Activated CD4-positive, alpha-beta T cell treated with anti-CD3 and anti-CD28 coated beads, Interleukin-2, amount 50 U/mL, for 4 hours (primary cell): ENCODE measurements around the gene MAN2B1.
A peak's percentile ranks its signal among the peaks of the same experiment; 100 is the strongest.
"Not testable (repeated sequence)": the region's sequence is repeated elsewhere in the genome, so short reads cannot be mapped to it uniquely, and the experiment has no call there.

Source experiments
- DNase-seq, 2 experiments: peaks; one replicate each; pipeline ENCODE4 v3.0.0-alpha.2; 2020

Gene MAN2B1

DNA sequence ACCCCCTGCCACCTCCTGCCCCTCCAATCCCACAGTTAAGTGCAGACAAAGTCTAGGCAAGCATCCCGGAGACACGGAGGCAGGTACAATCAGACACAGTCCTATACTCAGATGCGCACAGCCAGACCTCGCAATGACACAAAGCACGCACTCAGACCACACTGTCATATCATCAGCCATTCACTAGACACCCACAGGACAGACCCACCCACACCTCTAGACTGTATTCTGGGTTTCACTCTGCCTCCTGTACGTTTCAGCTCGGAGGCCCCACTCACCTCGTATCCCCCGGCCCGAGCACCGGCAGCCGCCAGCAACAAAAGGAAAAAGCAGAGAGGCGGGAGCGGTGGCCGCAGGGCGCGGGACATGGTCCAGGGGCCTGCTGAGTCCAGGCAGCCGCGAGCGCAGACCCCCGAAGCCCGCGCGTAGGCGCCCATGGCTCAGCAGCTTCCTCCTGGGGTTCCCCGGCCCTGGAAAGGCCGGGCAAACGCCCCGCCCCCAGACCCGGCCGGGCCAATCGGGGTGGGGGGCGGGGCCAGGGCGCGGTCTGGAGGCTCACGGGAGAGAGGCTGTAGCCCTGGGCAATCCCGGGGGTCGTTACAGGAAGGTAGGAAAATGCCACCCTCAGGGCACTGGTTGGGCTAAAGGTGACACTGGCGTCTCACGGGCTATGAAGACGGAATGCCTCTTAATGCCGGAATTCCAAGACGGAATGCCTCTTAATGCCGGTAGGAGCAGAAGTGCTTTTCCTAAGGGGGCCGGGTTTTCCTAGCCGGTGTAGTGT lies at the start of gene MAN2B1, which contains the start of gene WDR83:
TSS of gene MAN2B1 (minus strand) at position 478 of the 784 bp plus-strand sequence. CDS start at position 437, 41 bp downstream.
TSS of gene WDR83 (plus strand) at position 543 of the 784 bp plus-strand sequence. CDS start 2,984 bp downstream, outside the sequence.
- peak; percentile 72 to 75 for DNase-seq

GRCh38 chr19:12715929-12716328 lies 49.4 kb upstream of the MAN2B1 start:
- DNase-seq = no peak

DNA sequence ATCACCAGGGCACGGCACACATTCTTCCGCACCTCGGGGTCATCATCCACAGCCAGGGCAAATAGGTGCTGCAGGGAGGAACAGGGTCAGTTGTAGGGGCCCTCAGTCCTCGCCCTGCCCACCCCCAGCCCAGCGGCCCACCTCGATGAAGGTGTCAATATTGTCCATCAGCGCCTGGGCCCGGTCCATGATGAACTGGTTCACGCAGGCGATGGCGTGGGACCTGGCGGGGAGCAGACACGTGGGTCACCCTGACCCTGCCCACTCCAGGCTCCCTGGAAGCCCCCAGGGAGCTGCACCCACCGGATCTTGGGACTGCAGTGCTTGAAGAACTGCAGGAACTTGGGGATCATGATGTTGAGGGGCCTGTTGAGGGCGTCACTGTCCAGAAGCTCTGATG lies 48.6 kb upstream of the MAN2B1 start:
- no peak for DNase-seq

DNA sequence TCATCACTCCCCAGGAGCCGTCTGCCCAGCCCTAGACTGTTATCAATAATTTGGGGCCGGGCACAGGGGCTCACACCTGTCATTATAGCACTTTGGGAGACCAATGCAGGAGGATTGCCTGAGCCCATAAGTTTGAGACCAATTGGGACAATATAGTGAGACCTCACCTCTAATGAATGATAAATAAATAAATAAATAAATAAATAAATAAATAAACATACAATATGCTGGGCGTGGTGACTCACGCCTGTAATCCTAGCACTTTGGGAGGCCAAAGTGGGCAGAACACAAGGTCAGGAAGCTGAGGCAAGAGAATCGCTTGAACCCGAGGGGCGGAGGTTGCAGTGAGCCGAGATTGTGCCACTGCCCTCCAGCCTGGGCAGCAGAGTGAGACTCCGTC lies 46.8 kb upstream of the MAN2B1 start:
- not testable (repeated sequence) for DNase-seq

DNA sequence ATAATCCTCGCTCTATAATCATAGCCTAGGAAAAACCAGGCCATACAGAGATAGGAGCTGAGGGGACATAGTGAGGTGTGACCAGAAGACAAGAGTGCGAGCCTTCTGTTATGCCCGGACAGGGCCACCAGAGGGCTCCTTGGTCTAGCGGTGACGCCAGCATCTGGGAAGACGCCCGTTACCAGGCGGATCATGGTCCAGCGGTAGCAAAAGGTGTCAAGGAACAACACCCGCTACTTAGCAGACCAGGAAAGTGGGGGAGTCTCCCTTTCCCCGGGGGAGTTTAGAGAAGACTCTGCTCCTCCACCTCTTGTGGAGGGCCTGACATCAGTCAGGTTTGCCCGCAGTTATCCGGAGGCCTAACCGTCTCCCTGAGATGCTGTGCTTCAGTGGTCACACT lies 45.5 kb upstream of the MAN2B1 start:
- not testable (repeated sequence) for DNase-seq

DNA sequence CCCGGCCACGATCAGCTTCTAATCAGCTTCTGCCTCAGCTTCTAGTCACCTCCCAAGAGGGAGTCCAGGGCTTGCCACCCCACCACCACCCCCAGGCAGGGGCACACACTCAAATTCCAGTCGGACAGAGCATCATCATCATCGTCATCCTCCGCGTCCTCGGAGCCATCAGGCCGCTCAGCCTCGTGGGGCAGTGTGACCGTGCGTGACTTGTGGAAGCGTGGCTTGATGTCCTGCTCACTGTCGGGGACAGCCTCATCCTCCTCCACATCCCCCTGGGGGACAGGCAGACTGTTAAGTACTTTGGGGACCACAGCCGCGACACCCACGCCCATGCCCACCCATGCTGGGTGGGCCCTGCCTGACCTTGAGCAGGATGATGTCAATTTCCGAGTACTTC lies 44.6 kb upstream of the MAN2B1 start:
- DNase-seq = no peak

GRCh38 chr19:12708641-12709040 lies 42.1 kb upstream of the MAN2B1 start:
- no peak for DNase-seq

- DNase-seq = no peak
Observed at GRCh38 chr19:12706332-12706718, 39.8 kb upstream of the MAN2B1 start.

- DNase-seq = no peak
Observed at GRCh38 chr19:12705654-12706331, 39.3 kb upstream of the MAN2B1 start.

- no peak for DNase-seq
Observed at GRCh38 chr19:12705169-12705568, 38.6 kb upstream of the MAN2B1 start.

DNA sequence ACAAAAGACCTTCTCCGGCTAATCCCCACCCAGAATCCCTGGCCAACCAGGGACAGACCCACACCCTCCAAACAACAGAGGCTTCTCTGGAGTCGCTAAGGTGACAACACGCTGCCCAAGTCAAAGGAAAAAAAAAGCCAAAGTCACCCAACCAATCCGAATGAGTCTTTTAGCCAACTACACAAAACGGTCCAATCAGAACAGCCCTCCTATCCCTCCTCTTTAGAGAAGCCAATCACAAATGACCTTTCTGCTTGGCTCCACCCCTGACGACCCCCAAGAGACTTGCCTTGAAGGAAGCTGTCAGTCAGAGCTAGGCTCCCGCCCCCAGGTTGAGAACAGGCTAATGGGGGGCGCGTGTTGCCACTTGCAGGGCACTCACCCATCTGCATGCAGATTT lies 36.5 kb upstream of the MAN2B1 start:
- no peak for DNase-seq

DNA sequence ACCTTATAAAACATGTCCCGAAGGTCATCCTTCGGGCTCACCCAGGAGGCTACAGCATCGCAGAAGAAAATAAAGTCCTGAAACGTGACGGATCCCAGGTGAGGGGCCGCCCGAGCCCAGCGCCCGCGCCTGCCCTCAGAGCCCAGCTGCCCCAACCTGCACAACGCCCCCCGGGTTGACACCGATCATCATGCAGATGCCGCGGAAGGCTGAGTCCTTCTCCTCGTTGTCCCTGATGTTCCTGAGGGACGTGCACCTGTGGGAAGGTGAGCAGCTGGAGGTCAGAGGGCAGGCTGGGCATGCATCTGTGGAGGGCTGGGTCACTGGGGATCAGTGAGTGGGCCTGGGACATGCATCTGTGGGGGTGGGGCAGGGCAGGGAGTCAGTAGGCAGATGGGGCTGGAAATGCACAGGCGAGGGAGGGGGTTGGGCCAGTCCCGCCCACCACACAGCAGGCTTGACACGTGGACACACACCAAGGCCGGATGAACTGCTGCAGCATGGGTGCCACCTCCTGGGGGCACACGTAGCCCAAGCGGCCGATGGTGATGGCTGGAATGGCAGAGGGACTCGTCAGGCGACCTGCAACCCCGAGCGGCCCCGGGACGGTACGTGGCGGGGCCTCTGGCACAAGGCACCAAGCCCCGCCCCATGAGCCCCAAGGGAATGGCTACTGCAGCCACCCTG lies 35.2 kb upstream of the MAN2B1 start:
- no peak for DNase-seq

- DNase-seq = no peak
Observed at GRCh38 chr19:12698138-12698537, 31.6 kb upstream of the MAN2B1 start.

DNA sequence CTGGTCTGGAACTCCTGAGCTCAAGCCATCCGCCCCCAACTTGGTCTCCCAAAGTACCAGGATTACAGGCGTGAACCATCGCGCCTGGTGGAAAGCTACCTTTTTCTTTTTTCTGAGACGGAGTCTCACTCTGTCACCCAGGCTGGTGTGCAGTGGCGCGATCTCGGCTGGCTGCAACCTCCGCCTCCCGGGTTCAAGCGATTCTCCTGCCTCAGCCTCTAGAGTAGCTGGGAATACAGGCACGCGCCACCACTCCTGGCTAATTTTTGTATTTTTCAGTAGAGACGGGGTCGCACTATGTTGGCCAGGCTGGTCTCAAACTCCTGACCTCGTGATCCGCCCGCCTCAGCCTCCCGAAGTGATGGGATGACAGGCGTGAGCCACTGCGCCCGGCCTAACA lies 30.9 kb upstream of the MAN2B1 start:
- DNase-seq = not testable (repeated sequence)

GRCh38 chr19:12696366-12697335 lies 30.1 kb upstream of the MAN2B1 start, which contains the start of gene FBXW9:
Gene FBXW9 (minus strand): TSS chr19:12696631. CDS start chr19:12696581, 50 bp downstream.
- DNase-seq = peak; percentile 97 to 98

- no peak for DNase-seq
Observed at GRCh38 chr19:12695997-12696365, 29.4 kb upstream of the MAN2B1 start.

GRCh38 chr19:12695514-12695913 lies 29.0 kb upstream of the MAN2B1 start:
- no peak for DNase-seq

DNA sequence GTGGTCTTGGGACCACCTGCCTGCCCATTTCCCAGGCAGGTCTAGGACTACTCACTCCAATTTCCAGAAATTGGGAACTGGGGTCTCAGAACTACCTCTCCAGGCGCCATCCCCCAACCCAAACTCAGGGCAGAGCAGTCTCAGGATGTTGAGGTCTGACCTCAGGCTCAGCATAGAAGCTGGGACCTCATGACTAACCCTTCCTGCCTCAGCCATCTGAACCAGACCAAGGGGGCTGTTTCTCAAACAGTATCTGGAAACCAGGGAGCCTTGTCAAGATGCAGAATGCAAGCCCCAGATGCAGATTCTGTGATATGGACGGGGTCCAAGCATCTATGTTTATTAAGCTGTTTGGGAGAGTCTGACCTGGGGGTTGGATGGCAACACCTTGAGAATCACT lies 28.6 kb upstream of the MAN2B1 start:
- DNase-seq = no peak

- no peak for DNase-seq
Observed at GRCh38 chr19:12694641-12695040, 28.1 kb upstream of the MAN2B1 start.

DNA sequence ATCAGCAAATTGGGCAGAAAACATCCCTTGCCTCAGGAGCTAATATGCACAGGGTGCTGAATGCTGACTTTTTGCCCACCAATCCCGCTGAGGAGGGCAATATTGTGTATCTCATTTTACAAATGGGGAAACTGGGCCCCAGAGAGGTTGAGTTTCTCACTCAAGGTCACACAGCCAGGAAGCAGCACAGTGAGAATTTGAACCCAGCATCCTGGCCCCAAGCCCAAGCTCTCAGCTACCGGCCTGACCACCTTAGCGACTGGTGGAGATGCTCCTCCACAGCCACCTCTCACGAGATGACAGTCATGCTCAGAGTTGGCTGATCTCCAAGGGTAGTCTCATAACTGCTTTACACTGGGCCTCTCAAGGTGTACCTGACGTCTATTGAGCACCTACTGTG lies 26.4 kb upstream of the MAN2B1 start:
- no peak for DNase-seq

DNA sequence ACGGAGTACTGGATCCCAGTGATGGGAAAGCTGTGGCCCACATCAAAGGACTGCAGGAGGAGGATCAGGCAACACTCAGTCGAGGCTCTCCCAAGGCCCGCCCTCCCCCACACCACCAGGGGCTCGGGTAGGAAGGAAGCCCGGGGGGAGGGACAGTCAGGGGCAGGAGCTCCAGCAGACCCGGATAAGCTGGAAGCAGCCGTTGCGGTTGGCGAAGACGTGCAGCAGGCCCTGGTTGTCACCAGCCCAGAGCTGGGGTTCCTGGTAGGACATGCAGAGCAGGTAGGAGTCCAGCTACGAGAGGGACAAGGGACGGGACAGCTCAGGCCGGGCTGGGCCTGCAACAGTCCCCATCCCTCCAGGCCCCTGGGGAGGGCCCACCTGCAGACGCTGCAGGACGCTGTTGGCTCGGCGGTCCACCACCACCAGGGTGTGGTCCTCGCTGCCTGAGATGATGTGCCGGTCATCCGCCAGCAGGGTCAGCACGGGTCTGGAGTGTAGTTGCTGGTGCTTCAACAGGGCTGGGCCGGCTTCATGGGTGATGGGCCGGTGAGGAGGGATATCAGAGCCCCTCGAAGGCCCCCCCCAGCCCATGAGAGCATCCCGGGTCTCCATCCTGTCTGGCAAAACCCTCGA lies 23.2 kb upstream of the MAN2B1 start:
- no peak for DNase-seq

DNA sequence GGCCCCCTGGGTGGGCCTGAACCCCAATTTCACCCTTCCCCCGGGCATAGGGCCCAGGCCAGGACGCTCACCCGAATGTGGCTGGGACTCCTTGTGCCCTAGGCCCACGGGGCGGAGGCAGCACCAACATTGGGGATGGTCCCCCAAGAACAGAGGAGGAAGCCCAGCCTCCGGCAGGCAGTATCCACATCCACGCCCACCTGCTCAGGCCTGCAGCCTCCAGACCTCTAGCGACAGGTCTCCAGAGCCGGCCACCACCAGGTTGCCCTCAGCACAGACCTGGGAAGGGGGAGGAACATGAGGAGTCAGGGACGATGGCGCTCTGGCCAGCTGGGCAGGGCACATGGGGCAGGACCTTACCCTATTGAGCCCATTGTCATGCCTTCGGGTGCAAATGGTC lies 22.5 kb upstream of the MAN2B1 start:
- DNase-seq = no peak
